Measurements from ENCODE around the gene UNKL.

UNKL gene

GRCh38 chr16:1393613-1394176, 20.8 kb downstream of the UNKL start:
- ATAC-seq (replicated peaks), result no peak
- H3K9me3 Mint-ChIP-seq, result no peaks in the 10 kb centered on the region
- no peaks in the 10 kb centered on the region for H3K27me3 Mint-ChIP-seq
- DNase-seq, result no peak
- H3K4me3 Mint-ChIP-seq, result no peak overlapping the region
- H3K36me3 Mint-ChIP-seq, result peaks cover 32 to 33% of the 10 kb centered on the region in 2 donors
- no peak overlapping the region for H3K27ac Mint-ChIP-seq
- H3K4me1 Mint-ChIP-seq, result peaks cover 0 to 4% of the 10 kb centered on the region in 2 donors

GRCh38 chr16:1392826-1393225, 21.7 kb downstream of the UNKL start:
- H3K9me3 Mint-ChIP-seq, result no peaks in the 10 kb centered on the region
- H3K27me3 Mint-ChIP-seq, result no peaks in the 10 kb centered on the region
- H3K27ac Mint-ChIP-seq, result no peak overlapping the region
- H3K4me1 Mint-ChIP-seq, result peaks cover 0 to 4% of the 10 kb centered on the region in 2 donors
- ATAC-seq (replicated peaks) (no peak), DNase-seq (no peak)
- peaks cover 25 to 31% of the 10 kb centered on the region in 2 donors for H3K36me3 Mint-ChIP-seq
- H3K4me3 Mint-ChIP-seq, result no peak overlapping the region

- Mint-ChIP-seq H3K4me1 (peaks cover 0 to 4% of the 10 kb centered on the region in 2 donors), H3K27me3 (no peaks in the 10 kb centered on the region), H3K4me3 (no peak overlapping the region), H3K9me3 (no peaks in the 10 kb centered on the region), H3K36me3 (peaks cover 32 to 34% of the 10 kb centered on the region in 2 donors), H3K27ac (no peak overlapping the region)
- peak; percentile 27 to 34 for ATAC-seq (replicated peaks)
- no peak for DNase-seq
Measured at GRCh38 chr16:1390239-1390779, 24.2 kb downstream of the UNKL start.

GRCh38 chr16:1389762-1390161, 24.7 kb downstream of the UNKL start:
- H3K36me3 Mint-ChIP-seq, result peaks cover 34 to 37% of the 10 kb centered on the region in 2 donors
- ATAC-seq (replicated peaks), result no peak
- no peak overlapping the region for H3K4me3 Mint-ChIP-seq
- no peak for DNase-seq
- H3K27ac Mint-ChIP-seq, result no peak overlapping the region
- no peaks in the 10 kb centered on the region for H3K27me3 Mint-ChIP-seq
- H3K4me1 Mint-ChIP-seq, result peaks cover 0 to 5% of the 10 kb centered on the region in 2 donors
- H3K9me3 Mint-ChIP-seq, result no peaks in the 10 kb centered on the region

GRCh38 chr16:1387331-1387730, 27.2 kb downstream of the UNKL start:
- H3K27ac Mint-ChIP-seq, result no peak overlapping the region
- H3K9me3 Mint-ChIP-seq, result no peaks in the 10 kb centered on the region
- H3K4me1 Mint-ChIP-seq, result peaks cover 0 to 6% of the 10 kb centered on the region in 2 donors
- peaks cover 28 to 33% of the 10 kb centered on the region in 2 donors for H3K36me3 Mint-ChIP-seq
- H3K4me3 Mint-ChIP-seq, result no peak overlapping the region
- no peaks in the 10 kb centered on the region for H3K27me3 Mint-ChIP-seq
- ATAC-seq (replicated peaks), result no peak
- no peak for DNase-seq

- Mint-ChIP-seq H3K4me1 (peaks cover 2 to 4% of the 10 kb centered on the region in 2 donors), H3K36me3 (peaks cover 27 to 31% of the 10 kb centered on the region in 2 donors), H3K9me3 (no peaks in the 10 kb centered on the region), H3K4me3 (no peak overlapping the region), H3K27me3 (no peaks in the 10 kb centered on the region), H3K27ac (no peak overlapping the region)
- DNase-seq (no peak), ATAC-seq (replicated peaks) (no peak)
Measured at GRCh38 chr16:1385232-1385631, 29.3 kb downstream of the UNKL start.

GRCh38 chr16:1383556-1383955, 30.9 kb downstream of the UNKL start:
- no peak for DNase-seq
- H3K27ac Mint-ChIP-seq, result no peak overlapping the region
- no peaks in the 10 kb centered on the region for H3K27me3 Mint-ChIP-seq
- peaks cover 10 to 12% of the 10 kb centered on the region in 2 donors for H3K4me1 Mint-ChIP-seq
- no peaks in the 10 kb centered on the region for H3K9me3 Mint-ChIP-seq
- no peak for ATAC-seq (replicated peaks)
- no peak overlapping the region for H3K4me3 Mint-ChIP-seq
- H3K36me3 Mint-ChIP-seq, result peaks cover 29 to 30% of the 10 kb centered on the region in 2 donors

- Mint-ChIP-seq H3K9me3 (no peaks in the 10 kb centered on the region), H3K4me3 (no peak overlapping the region), H3K4me1 (peaks cover 18 to 30% of the 10 kb centered on the region in 2 donors), H3K27ac (no peak overlapping the region), H3K36me3 (peaks cover 24 to 28% of the 10 kb centered on the region in 2 donors), H3K27me3 (no peaks in the 10 kb centered on the region)
- ATAC-seq (replicated peaks), result no peak
- DNase-seq, result no peak
Measured at GRCh38 chr16:1381612-1382406, 32.7 kb downstream of the UNKL start.

- Mint-ChIP-seq H3K9me3 (no peaks in the 10 kb centered on the region), H3K36me3 (peaks cover 25 to 30% of the 10 kb centered on the region in 2 donors), H3K4me1 (peaks cover 23 to 37% of the 10 kb centered on the region in 2 donors), H3K27ac (peak overlapping the region; percentile 93), H3K27me3 (no peaks in the 10 kb centered on the region), H3K4me3 (peak overlapping the region; percentile 87)
- ATAC-seq (replicated peaks) (no peak), DNase-seq (no peak)
Measured at GRCh38 chr16:1380195-1380594, 34.3 kb downstream of the UNKL start.

GRCh38 chr16:1379304-1380076, 35.0 kb downstream of the UNKL start:
- H3K4me3 Mint-ChIP-seq, result peak overlapping the region; percentile 87 to 88
- no peaks in the 10 kb centered on the region for H3K9me3 Mint-ChIP-seq
- ATAC-seq (replicated peaks), result peak; percentile 71 to 77
- peak; percentile 47 for DNase-seq
- peaks cover 21 to 37% of the 10 kb centered on the region in 2 donors for H3K4me1 Mint-ChIP-seq
- H3K27me3 Mint-ChIP-seq, result no peaks in the 10 kb centered on the region
- peaks cover 22 to 26% of the 10 kb centered on the region in 2 donors for H3K36me3 Mint-ChIP-seq
- peak overlapping the region; percentile 93 for H3K27ac Mint-ChIP-seq

- Mint-ChIP-seq H3K4me1 (peaks cover 23 to 37% of the 10 kb centered on the region in 2 donors), H3K9me3 (no peaks in the 10 kb centered on the region), H3K27ac (peak overlapping the region; percentile 97), H3K27me3 (no peaks in the 10 kb centered on the region), H3K4me3 (peak overlapping the region; percentile 87 to 88), H3K36me3 (peaks cover 22 to 27% of the 10 kb centered on the region in 2 donors)
- peak; percentile 81 to 84 for ATAC-seq (replicated peaks)
- DNase-seq, result peak; percentile 75
Measured at GRCh38 chr16:1378804-1379303, 35.6 kb downstream of the UNKL start.

GRCh38 chr16:1378087-1378803, 36.3 kb downstream of the UNKL start:
- peaks cover 23 to 37% of the 10 kb centered on the region in 2 donors for H3K4me1 Mint-ChIP-seq
- H3K4me3 Mint-ChIP-seq, result peak overlapping the region; percentile 87 to 88

GRCh38 chr16:1377406-1378010, 37.0 kb downstream of the UNKL start:
- ATAC-seq (replicated peaks), result no peak
- Mint-ChIP-seq H3K4me1 (peaks cover 23 to 37% of the 10 kb centered on the region in 2 donors), H3K36me3 (peaks cover 20 to 27% of the 10 kb centered on the region in 2 donors), H3K4me3 (peak overlapping the region; percentile 87 to 88), H3K27me3 (no peaks in the 10 kb centered on the region), H3K9me3 (no peaks in the 10 kb centered on the region), H3K27ac (peak overlapping the region; percentile 97)
- no peak for DNase-seq

More at GRCh38 chr16:1378087-1378803, 36.3 kb downstream of the UNKL start:
- H3K9me3 Mint-ChIP-seq, result no peaks in the 10 kb centered on the region
- H3K27ac Mint-ChIP-seq, result peak overlapping the region; percentile 97
- no peak for DNase-seq
- ATAC-seq (replicated peaks), result no peak
- H3K36me3 Mint-ChIP-seq, result peaks cover 22 to 27% of the 10 kb centered on the region in 2 donors
- H3K27me3 Mint-ChIP-seq, result no peaks in the 10 kb centered on the region
